Hepatocyte (in vitro differentiated cells): ENCODE measurements around the gene FRMD3.

Experiments used
- EZH2 ChIP-seq: fragments of 200-600 bp; sonication (generic); IDR thresholded peaks from 2 replicates; pipeline ENCODE4 v1.6.1; 2016; ENCODE audit warnings: antibody characterized with exemption, mild to moderate bottlenecking, borderline replicate concordance
- EZH2phosphoT487 ChIP-seq: fragments of 200-600 bp; sonication (generic); IDR thresholded peaks from one replicate; pipeline ENCODE4 v1.6.1; 2018; ENCODE audit warnings: antibody characterized with exemption, mild to moderate bottlenecking, low read depth, moderate library complexity; ENCODE audit not compliant: unreplicated experiment, severe bottlenecking
- TF ChIP-seq, protein P1 (sequence below): fragments of 200-600 bp; sonication (generic); IDR thresholded peaks from 2 replicates; pipeline ENCODE4 v1.5.1; 2016; ENCODE audit warnings: antibody characterized with exemption, mild to moderate bottlenecking; ENCODE audit not compliant: poor library complexity

- TF ChIP-seq, protein P1, sequence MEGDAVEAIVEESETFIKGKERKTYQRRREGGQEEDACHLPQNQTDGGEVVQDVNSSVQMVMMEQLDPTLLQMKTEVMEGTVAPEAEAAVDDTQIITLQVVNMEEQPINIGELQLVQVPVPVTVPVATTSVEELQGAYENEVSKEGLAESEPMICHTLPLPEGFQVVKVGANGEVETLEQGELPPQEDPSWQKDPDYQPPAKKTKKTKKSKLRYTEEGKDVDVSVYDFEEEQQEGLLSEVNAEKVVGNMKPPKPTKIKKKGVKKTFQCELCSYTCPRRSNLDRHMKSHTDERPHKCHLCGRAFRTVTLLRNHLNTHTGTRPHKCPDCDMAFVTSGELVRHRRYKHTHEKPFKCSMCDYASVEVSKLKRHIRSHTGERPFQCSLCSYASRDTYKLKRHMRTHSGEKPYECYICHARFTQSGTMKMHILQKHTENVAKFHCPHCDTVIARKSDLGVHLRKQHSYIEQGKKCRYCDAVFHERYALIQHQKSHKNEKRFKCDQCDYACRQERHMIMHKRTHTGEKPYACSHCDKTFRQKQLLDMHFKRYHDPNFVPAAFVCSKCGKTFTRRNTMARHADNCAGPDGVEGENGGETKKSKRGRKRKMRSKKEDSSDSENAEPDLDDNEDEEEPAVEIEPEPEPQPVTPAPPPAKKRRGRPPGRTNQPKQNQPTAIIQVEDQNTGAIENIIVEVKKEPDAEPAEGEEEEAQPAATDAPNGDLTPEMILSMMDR: no peak
- no peak for TF ChIP-seq EZH2
- TF ChIP-seq EZH2phosphoT487: no peak
Observed at GRCh38 chr9:83489961-83490360, 48.2 kb downstream of the FRMD3 start.
